Measurements from ENCODE around the gene ARHGEF6.

GRCh38 chrX:136735601-136736000 is 45.1 kb downstream of the ARHGEF6 start:
- TF ChIP-seq EZH2 (IDR thresholded peaks at IDR 0.05; ENCODE audit: insufficient read depth, low read length), result no peak
- no peak for TF ChIP-seq CTCF (IDR thresholded peaks at IDR 0.05; ENCODE audit: insufficient read depth, low read depth, low read length)

Data from astrocyte (in vitro differentiated cells and primary cell).